PFSK-1 (cell line): ENCODE results near the gene IL18.

ENCODE experiments used
- FOXP2 ChIP-seq: optimal IDR thresholded peaks from 2 replicates; pipeline ENCODE3; 2011; ENCODE audit warnings: borderline replicate concordance, control low read depth, inconsistent platforms; ENCODE audit not compliant: insufficient read depth; ENCODE audit errors: extremely low read length, extremely low read depth
- POLR2AphosphoS5 ChIP-seq: IDR thresholded peaks from 2 replicates; pipeline ENCODE4 v1.6.1; 2012; ENCODE audit warnings: low read depth, mild to moderate bottlenecking, control low read depth, low read length, moderate library complexity
- REST ChIP-seq, 2 experiments: IDR thresholded peaks; 2 replicates each; pipeline versions ENCODE4 v1.6.1 to v1.8.0; 2011 to 2012; ENCODE audit warnings: low read depth in 2 of 2, low read length in 2 of 2, control low read depth in 1 of 2, inconsistent platforms in 1 of 2, mild to moderate bottlenecking in 1 of 2, moderate library complexity in 1 of 2; ENCODE audit not compliant: insufficient read depth in 1 of 2
- SIN3A ChIP-seq: IDR thresholded peaks from 2 replicates; pipeline ENCODE4 v1.6.1; 2012; ENCODE audit warnings: mild to moderate bottlenecking, low read length, moderate library complexity, borderline replicate concordance; ENCODE audit not compliant: insufficient read depth
- TAF1 ChIP-seq: IDR thresholded peaks from 2 replicates; pipeline ENCODE4 v1.6.1; 2012; ENCODE audit warnings: low read length, control low read depth, borderline replicate concordance; ENCODE audit not compliant: insufficient read depth

- no peak for TF ChIP-seq FOXP2
- no peak for TF ChIP-seq REST (IDR thresholded peaks at IDR 0.05; ENCODE audit: insufficient read depth in 1 of 2, low read depth in 2 of 2, low read length in 2 of 2)
- no peak for TF ChIP-seq SIN3A
- no peak for TF ChIP-seq TAF1
- TF ChIP-seq POLR2AphosphoS5 = no peak
These were observed 22.0 kb upstream of the IL18 start for GRCh38 chr11:112185883-112186282.
